HG02870 (cell line): Measurements from ENCODE around the gene FAM83C.

Experiments
- ATAC-seq: cut with Tn5 transposase; IDR thresholded peaks from one replicate; pipeline ENCODE4 v1.9.1; 2021; ENCODE audit warnings: mild to moderate bottlenecking, moderate library complexity; ENCODE audit not compliant: unreplicated experiment

FAM83C gene

DNA sequence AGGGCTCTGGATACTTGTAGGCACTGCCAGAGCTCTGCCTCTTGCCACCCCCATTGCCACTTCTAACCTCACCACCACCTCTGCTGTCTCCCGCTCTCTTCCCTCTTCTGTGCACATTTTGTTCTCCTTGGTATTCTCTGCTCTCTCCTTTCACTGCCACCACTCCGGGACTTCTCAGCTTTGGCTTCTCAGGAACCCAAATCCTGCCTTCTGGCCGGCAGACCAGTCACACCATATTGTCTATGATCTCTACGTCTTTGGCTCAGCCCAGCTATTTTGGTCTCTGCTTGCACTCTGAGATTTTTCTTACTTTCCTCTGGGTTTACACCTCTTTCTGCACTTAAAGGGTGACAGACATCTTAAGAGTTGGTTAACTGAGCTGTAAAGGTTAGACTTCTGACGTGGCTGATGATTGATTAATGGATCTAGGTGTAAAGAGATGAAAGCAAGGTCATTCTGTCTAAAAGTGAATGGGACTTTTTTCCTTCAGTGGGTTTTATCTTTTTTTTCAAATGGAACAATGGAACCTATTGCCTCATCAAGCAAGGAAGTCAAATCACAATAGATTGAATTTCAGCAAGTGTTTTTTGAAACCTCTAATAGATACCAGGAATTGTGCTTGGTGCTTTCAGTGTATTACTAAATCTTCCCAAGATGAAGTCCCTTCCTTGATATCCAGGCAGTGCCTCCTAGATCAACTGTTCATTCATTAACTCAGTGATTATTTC, 52.0 kb downstream of the FAM83C start:
- ATAC-seq, result no peak

DNA sequence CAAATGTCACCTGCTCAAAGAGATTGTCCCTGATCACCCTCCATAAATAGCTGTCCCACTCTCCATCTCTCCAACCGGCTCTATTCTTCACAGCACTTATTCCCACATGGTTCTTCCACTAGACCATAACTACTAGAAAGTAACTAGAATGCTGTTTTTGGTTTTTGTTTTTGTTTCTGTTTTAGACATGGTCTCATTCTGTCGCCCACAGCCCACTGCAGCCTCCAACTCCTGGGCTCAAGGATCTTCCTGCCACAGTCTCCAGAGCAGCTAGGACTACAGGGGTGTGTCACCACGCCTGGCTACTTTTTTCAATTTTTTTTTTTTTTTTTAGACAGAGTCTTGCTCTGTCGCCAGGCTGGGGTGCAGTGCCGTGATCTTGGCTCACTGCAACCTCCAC, 53.5 kb downstream of the FAM83C start:
- no peak for ATAC-seq

DNA sequence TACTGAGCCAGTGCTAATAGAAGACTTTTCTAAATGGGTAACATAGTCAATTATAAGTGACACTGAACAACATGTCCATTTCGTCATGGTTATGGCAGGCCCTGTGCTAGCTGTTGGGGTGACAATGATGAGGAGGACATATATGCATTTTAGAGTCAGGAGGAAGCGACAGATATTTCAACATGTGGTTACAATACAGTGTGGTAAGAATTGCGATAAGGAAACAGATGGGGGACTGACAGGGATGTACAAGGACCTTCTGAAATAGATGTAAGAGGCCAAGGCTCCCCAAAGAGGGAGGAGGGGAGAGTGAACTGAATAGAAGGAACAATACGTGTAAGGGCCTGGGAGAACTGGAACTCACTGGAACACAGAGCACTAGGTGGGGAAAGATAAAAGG, 54.1 kb downstream of the FAM83C start:
- no peak for ATAC-seq

DNA sequence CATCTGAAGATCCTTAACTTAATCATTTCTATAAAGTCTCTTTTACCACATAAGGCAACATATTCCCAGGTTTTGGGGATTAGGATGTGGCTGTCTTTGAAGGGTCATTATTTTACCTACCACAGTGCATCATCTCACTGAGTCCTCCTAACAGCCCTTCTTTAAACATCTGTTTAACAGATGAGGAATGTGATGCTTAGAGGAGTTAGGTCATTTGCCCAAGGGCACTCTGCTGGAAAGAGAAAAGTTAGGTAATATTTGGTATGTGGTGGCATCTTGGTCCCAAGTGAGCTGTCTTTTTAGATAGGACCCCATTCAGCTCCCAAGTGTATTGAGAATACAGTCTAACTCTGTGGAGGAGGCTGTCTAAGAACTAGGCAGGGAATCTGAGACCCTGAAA, 54.7 kb downstream of the FAM83C start:
- ATAC-seq, result no peak

DNA sequence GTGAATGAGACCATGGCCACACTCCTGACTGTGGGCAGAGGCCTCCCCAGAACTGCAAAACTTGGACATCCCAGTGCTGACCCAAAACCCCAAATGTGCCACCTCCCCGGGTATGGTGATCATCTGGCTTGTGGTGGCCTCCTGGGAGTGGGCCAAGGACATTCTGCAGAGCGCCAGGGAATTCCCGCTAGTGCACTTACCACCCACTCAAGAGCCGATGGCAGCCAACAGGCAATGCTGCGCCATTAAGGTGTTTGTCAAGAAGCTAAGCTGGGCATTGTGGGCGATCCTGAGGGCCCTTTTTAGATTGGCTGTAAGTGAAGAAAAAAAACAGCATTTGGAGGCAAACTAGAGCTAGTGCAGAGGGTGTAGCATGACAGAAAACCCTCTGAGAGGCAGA, 56.3 kb downstream of the FAM83C start:
- ATAC-seq, result no peak
